BJ (cell line): ENCODE results near the gene GSG1L. TPM values are rescaled to one million over a fixed set of nuclear protein-coding genes. Genes with fewer than 3 reads are reported as not detected.

Source experiments
- CTCF ChIA-PET: fragments of 350-600 bp; formaldehyde crosslinking; extraction: SDS; loops from one replicate; lab custom pipeline; 2021; ENCODE audit warnings: antibody characterized with exemption, inconsistent platforms; lab: Yijun Ruan, JAX
- POLR2A ChIA-PET: fragments of 300-600 bp; sonication (Branson Sonifier 250); formaldehyde crosslinking; extraction: SDS; loops from one replicate; lab custom pipeline; 2021; ENCODE audit warnings: antibody characterized with exemption; lab: Charles Lee
- DNase-seq: peaks from one replicate; pipeline ENCODE4 v3.0.0-alpha.2; 2011; ENCODE audit warnings: low read depth
- H3K27me3 ChIP-seq: 2 replicates; pipeline ENCODE4 v1.6.0; 2011; ENCODE audit warnings: low read length; ENCODE audit not compliant: control insufficient read depth, insufficient read depth
- H3K36me3 ChIP-seq: 2 replicates; pipeline ENCODE4 v1.5.1; 2011; ENCODE audit warnings: low read length; ENCODE audit not compliant: control insufficient read depth, insufficient read depth
- H3K4me3 ChIP-seq: 2 replicates; pipeline ENCODE4 v1.5.1; 2011; ENCODE audit warnings: low read depth, mild to moderate bottlenecking, control low read depth, low read length
- polyA plus RNA-seq: library from polyadenylated mRNA; depleted of rRNA; stranded (reverse); fragments of >200 nt; gene quantifications from 2 replicates; pipeline ENCODE4 v1.2.3, GENCODE V29; 2011
- TF ChIP-seq, protein P1 (sequence below): IDR thresholded peaks from 2 replicates; pipeline ENCODE4 v1.5.1; 2011; ENCODE audit warnings: low read depth, mild to moderate bottlenecking, control low read depth, inconsistent platforms, low read length, moderate library complexity; ENCODE audit not compliant: insufficient read depth

The GSG1L gene
- polyA plus RNA-seq, 1 experiment, result not detected

DNA sequence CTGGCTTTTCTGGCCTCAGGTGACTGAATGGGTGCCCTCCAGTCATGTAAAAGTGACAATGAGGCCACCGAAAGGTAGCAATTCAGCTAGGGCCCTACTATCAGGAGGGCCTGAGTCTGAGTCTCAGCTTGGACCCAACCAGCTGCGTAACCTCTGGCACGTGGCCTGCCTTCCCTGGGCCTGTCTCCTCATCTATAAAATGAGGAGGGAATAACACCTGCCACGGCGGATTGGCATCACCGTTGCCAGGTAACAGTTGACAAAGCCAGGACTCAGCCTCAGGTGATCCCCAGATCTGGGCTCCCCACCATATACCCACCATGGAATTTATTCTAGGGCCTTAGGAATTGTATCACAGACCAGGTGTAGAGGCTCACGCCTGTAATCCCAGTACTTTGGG is 296.4 kb downstream of the GSG1L start:
- no peak overlapping the region for H3K4me3 ChIP-seq
- ChIA-PET CTCF (no interaction called here), POLR2A (no interaction called here)
- H3K36me3 ChIP-seq, result peaks cover 18% of the 10 kb centered on the region
- TF ChIP-seq, protein P1, sequence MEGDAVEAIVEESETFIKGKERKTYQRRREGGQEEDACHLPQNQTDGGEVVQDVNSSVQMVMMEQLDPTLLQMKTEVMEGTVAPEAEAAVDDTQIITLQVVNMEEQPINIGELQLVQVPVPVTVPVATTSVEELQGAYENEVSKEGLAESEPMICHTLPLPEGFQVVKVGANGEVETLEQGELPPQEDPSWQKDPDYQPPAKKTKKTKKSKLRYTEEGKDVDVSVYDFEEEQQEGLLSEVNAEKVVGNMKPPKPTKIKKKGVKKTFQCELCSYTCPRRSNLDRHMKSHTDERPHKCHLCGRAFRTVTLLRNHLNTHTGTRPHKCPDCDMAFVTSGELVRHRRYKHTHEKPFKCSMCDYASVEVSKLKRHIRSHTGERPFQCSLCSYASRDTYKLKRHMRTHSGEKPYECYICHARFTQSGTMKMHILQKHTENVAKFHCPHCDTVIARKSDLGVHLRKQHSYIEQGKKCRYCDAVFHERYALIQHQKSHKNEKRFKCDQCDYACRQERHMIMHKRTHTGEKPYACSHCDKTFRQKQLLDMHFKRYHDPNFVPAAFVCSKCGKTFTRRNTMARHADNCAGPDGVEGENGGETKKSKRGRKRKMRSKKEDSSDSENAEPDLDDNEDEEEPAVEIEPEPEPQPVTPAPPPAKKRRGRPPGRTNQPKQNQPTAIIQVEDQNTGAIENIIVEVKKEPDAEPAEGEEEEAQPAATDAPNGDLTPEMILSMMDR, result no peak
- DNase-seq, result no peak
- H3K27me3 ChIP-seq, result no peaks in the 10 kb centered on the region

DNA sequence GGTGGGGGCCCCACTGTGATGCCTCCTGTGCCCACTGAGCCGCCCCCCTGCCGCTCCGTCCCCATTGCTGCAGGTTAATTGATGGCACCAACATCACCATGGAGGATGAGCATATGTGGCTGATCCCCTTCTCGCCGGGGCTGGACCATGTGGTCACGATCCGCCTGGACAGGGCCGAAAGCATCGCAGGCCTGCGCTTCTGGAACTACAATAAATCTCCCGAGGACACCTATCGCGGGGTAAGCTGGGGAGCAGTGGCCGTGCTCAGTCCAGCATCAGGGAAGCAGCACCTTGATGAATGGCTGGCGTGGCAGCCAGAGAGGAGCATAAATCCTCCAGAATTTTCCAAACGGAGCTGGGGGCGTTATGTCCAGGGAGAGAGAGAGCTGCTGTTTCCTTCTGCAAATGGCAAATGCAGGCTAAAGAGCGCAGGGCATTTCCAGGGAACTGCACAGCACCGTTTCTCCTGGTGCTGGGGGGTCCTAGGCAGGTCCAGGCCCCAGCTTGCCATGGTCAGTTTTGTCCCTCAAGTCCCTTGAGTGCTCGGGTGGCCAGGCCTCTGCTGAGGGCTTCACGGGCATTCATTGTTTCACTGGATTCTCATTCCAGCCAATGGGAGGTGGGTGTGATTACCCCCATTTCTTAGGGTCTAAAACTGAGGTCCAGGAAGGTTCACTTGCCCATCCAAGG is 297.1 kb downstream of the GSG1L start:
- CTCF ChIA-PET, result no interaction called here
- no peak overlapping the region for H3K4me3 ChIP-seq

DNA sequence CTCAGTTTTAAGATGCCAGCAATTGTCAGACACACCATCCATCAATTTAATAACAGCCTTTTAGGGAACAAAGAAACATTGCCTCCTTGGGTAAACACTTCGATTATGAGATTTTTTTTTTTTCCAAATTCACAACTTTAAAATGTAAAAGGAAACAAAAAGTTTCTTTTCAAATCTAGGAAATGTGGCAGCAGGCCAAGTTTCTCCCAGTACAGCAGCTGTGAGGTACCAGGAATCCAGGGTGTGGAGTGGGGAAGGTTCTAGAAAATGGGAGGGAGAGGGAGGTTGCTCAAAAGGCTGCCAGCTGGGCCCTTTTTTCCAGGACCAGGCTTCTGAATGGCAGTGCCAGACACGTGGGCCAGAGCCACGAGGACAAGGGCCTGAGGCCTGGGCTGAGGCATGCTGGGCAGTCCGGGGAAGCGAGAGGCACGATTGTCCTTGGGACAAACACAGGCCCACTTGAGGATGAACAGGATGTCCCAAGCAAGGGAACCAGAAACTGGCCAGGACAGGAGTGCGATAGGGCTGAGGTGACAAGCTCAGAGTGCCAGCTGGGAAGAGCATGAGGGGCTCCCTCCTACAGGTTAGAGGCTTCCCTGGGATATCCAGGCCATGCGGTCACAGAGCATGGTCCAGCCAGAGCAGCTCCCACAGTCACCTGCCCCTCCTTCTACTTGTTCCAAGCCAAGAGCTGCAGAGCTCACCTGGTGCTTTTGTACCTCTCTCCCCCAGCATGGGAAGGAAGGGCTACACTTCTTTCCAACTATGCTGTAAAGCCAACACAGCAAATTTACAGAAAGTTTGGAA is 298.4 kb downstream of the GSG1L start:
- Histone ChIP-seq H3K36me3 (peaks cover 13% of the 10 kb centered on the region), H3K4me3 (no peak overlapping the region), H3K27me3 (no peaks in the 10 kb centered on the region)
- ChIA-PET CTCF (no interaction called here), POLR2A (no interaction called here)
- TF ChIP-seq, protein P1, result no peak
- no peak for DNase-seq

More for the DNA sequence above, 297.1 kb downstream of the GSG1L start:
- POLR2A ChIA-PET, result no interaction called here
- TF ChIP-seq, protein P1, result no peak
- H3K27me3 ChIP-seq, result no peaks in the 10 kb centered on the region
- DNase-seq, result no peak
- peaks cover 13% of the 10 kb centered on the region for H3K36me3 ChIP-seq

DNA sequence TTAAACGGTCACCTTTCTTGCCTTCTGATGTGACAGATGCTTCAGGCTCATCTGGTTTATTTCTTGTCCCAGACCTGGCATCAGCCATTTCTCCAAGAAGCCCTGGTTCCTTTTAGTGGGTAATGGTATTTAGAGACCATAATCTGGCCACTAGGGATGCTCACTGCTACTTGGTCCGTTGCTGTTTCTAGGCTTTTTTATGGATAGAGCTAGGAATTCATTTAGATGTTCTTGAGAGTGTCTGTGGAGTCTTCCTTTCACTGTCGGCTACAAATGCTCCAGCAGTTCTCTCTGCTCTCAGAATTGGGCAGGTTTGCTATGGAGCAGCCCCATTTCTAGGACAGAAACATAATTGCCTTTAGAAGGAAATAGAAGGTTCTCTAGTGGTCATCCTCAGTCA is 299.1 kb downstream of the GSG1L start:
- POLR2A ChIA-PET, result no interaction called here
- Histone ChIP-seq H3K27me3 (no peaks in the 10 kb centered on the region), H3K36me3 (peaks cover 11% of the 10 kb centered on the region), H3K4me3 (no peak overlapping the region)
- CTCF ChIA-PET, result no interaction called here
- DNase-seq, result no peak
- TF ChIP-seq, protein P1, result no peak

DNA sequence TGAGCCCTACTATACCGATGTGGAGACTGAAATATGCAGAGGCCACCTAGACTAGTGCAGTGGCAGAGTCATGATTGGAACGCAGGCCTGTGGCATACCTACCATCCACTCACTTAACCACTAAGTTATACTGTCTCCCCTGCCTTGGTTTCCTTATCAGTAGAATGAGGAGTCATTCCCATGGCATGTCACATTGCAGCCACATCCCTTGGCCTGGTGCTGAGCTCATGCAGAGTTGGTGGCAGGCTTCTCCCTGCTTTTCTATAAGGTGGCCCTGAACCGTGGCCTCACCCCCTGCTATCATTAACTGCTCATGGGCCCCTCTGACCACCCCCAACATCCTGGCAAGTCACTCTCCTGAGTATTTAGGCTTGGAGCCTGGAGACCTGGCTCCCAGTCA is 301.1 kb downstream of the GSG1L start:
- H3K4me3 ChIP-seq, result no peak overlapping the region
- ChIA-PET POLR2A (no interaction called here), CTCF (no interaction called here)
- TF ChIP-seq, protein P1, result no peak
- DNase-seq, result no peak
- H3K36me3 ChIP-seq, result peaks cover 7% of the 10 kb centered on the region
- H3K27me3 ChIP-seq, result no peaks in the 10 kb centered on the region
